Large intestine (tissue), 3 donors: ENCODE results near the gene FCER2. TPM values are rescaled to one million over a fixed set of nuclear protein-coding genes. Genes with fewer than 3 reads are reported as not detected.

Experiments
- DNase-seq, 2 donors: peaks; one replicate each; pipeline versions ENCODE4 v3.0.0 to v3.0.0-alpha.2; 2013
- H3K27ac ChIP-seq: one replicate; pipeline ENCODE4 v1.5.1; 2013; ENCODE audit warnings: low read length
- H3K27me3 ChIP-seq: 2 replicates; pipeline ENCODE4 v1.6.1; 2013; ENCODE audit warnings: low read length; ENCODE audit not compliant: control insufficient read depth, insufficient read depth
- H3K36me3 ChIP-seq: 2 replicates; pipeline ENCODE4 v1.6.1; 2013; ENCODE audit warnings: low read length; ENCODE audit not compliant: control insufficient read depth, insufficient read depth
- H3K4me1 ChIP-seq: one replicate; pipeline ENCODE4 v1.6.1; 2013; ENCODE audit warnings: low read length; ENCODE audit not compliant: control insufficient read depth, insufficient read depth
- H3K4me3 ChIP-seq: one replicate; pipeline ENCODE4 v1.5.1; 2013; ENCODE audit warnings: low read length
- H3K9me3 ChIP-seq: one replicate; pipeline ENCODE4 v1.6.1; 2013; ENCODE audit warnings: mild to moderate bottlenecking, low read depth, low read length, moderate library complexity; ENCODE audit not compliant: control insufficient read depth
- WGBS: methylation state at CpG from one replicate; pipeline ENCODE4 v1.1.5; 2013; ENCODE audit warnings: low lambda C conversion rate; ENCODE audit not compliant: insufficient coverage; 5-methylcytosine and 5-hydroxymethylcytosine counted together
- polyA plus RNA-seq: library from polyadenylated mRNA; unstranded; fragments of 120-200 nt; gene quantifications from one replicate; pipeline ENCODE4 v1.2.1, GENCODE V29; 2013

The FCER2 gene
- polyA plus RNA-seq, 1 donor: 0.28 TPM

DNA sequence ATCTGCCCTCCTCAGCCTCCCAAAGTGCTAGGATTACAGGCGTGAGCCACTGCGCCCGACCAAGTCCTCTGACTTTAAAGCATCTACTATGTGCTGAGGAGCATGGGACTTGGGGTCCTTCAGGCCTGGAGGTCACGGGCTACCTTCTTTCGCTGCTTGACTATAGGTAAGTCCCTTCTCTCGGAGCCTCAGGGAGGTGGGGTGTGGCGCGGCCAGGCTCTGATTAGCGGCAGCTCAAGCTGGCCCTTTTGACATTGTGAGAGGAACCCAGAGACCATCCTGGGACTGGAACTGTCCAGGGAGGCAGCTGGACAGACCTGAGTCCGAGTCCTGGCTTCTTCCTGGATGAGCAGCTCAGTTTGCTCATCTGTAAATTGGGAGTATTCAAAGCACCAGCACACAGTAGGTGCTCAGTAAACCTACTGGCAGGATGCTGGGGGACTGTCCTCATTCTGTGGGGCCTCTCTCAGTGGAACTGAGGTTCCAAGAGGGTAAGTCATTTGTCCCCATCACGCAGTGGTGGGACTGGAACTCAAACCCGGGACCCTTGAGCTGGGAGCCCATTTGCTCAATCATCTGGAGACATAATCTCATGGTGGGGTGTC is 780 bp downstream of the FCER2 start:
- Histone ChIP-seq H3K9me3 (no peaks in the 10 kb centered on the region), H3K27ac (no peak overlapping the region), H3K4me1 (no peaks in the 10 kb centered on the region), H3K36me3 (no peaks in the 10 kb centered on the region), H3K27me3 (peaks cover 10% of the 10 kb centered on the region), H3K4me3 (no peak overlapping the region)
- DNase-seq: no peak
- WGBS: no CpG with 5 or more reads among the region's 12 CpGs

- peaks cover 10% of the 10 kb centered on the region for H3K27me3 ChIP-seq
- H3K4me3 ChIP-seq: no peak overlapping the region
- no CpG with 5 or more reads among the region's 15 CpGs for WGBS
- H3K4me1 ChIP-seq: no peaks in the 10 kb centered on the region
- no peak overlapping the region for H3K27ac ChIP-seq
- H3K9me3 ChIP-seq: no peaks in the 10 kb centered on the region
- DNase-seq: no peak
- no peaks in the 10 kb centered on the region for H3K36me3 ChIP-seq
These were observed 2.2 kb downstream of the FCER2 start for GRCh38 chr19:7699417-7700401.

- no peak for DNase-seq
- Histone ChIP-seq H3K36me3 (no peaks in the 10 kb centered on the region), H3K4me1 (no peaks in the 10 kb centered on the region), H3K27me3 (peaks cover 10% of the 10 kb centered on the region), H3K9me3 (no peaks in the 10 kb centered on the region), H3K27ac (no peak overlapping the region), H3K4me3 (no peak overlapping the region)
- 83% methylated on average over 1 of the region's 2 CpGs for WGBS
These were observed 2.9 kb downstream of the FCER2 start for GRCh38 chr19:7699003-7699402.

- no CpG with 5 or more reads among the region's 11 CpGs for WGBS
- Histone ChIP-seq H3K9me3 (no peaks in the 10 kb centered on the region), H3K27ac (no peak overlapping the region), H3K4me3 (no peak overlapping the region), H3K4me1 (no peaks in the 10 kb centered on the region), H3K27me3 (peaks cover 10% of the 10 kb centered on the region), H3K36me3 (no peaks in the 10 kb centered on the region)
- DNase-seq: no peak
These were observed 3.3 kb downstream of the FCER2 start for GRCh38 chr19:7698583-7698982.

- H3K36me3 ChIP-seq: no peaks in the 10 kb centered on the region
- no peaks in the 10 kb centered on the region for H3K9me3 ChIP-seq
- H3K4me1 ChIP-seq: no peaks in the 10 kb centered on the region
- H3K27me3 ChIP-seq: peaks cover 10% of the 10 kb centered on the region
- DNase-seq: no peak
- H3K27ac ChIP-seq: no peak overlapping the region
- H3K4me3 ChIP-seq: no peak overlapping the region
- WGBS: no CpG with 5 or more reads among the region's 10 CpGs
These were observed 4.1 kb downstream of the FCER2 start for GRCh38 chr19:7697721-7698287.

DNA sequence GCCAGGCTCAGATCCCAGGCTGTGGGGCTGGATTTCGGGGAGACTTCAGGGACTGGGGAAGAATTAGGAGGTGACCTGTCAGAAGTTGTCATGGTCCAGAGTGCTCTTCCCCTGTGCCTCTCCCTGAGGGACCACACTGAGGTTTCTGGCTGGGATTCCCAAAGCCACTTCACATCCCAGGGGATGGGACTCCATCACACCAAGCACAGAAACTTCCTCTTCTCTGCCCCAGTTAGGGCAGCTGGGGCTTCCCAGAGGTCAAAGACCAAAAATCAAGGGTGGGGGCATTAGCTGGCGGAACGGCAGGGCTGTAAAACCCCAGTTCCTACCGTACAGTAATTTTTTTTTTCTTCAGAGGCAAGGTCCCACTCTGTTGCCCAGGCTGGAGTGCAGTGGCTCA is 7.4 kb downstream of the FCER2 start:
- no peak for DNase-seq
- no CpG with 5 or more reads among the region's 4 CpGs for WGBS
- no peaks in the 10 kb centered on the region for H3K4me1 ChIP-seq

GRCh38 chr19:7692417-7693088 is 9.4 kb downstream of the FCER2 start:
- Histone ChIP-seq H3K4me1 (no peaks in the 10 kb centered on the region), H3K36me3 (no peaks in the 10 kb centered on the region), H3K9me3 (peaks cover 4% of the 10 kb centered on the region), H3K4me3 (no peak overlapping the region), H3K27ac (no peak overlapping the region), H3K27me3 (peaks cover 24% of the 10 kb centered on the region)
- DNase-seq: no peak
- 100% methylated on average over 2 of the region's 13 CpGs for WGBS

More for the DNA sequence above, 7.4 kb downstream of the FCER2 start:
- H3K36me3 ChIP-seq: no peaks in the 10 kb centered on the region
- no peak overlapping the region for H3K4me3 ChIP-seq
- H3K27ac ChIP-seq: no peak overlapping the region
- H3K27me3 ChIP-seq: peaks cover 19% of the 10 kb centered on the region
- peaks cover 4% of the 10 kb centered on the region for H3K9me3 ChIP-seq

DNA sequence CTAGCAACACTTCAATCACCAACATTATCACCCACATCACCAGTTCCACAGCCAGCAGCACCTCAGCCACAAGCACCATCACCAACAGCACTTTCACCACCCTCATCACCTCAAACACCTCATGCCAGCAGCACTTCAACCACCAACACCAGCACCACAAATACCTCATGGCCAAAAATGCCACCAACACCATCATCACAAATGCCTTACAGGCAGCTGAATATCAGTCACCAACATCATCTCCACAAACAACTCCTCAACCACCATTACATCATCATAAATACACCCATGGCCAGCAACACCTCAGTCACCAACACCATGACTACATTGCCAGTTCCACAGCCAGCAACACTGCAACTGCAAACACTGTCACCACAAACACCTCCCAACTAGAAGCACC is 10.4 kb downstream of the FCER2 start:
- no peaks in the 10 kb centered on the region for H3K36me3 ChIP-seq
- DNase-seq: no peak
- H3K4me1 ChIP-seq: no peaks in the 10 kb centered on the region
- H3K4me3 ChIP-seq: no peak overlapping the region
- H3K9me3 ChIP-seq: peaks cover 4% of the 10 kb centered on the region
- H3K27ac ChIP-seq: no peak overlapping the region
- peaks cover 22% of the 10 kb centered on the region for H3K27me3 ChIP-seq

- Histone ChIP-seq H3K9me3 (peaks cover 4% of the 10 kb centered on the region), H3K4me1 (no peaks in the 10 kb centered on the region), H3K27me3 (peaks cover 22% of the 10 kb centered on the region), H3K4me3 (no peak overlapping the region), H3K27ac (no peak overlapping the region), H3K36me3 (no peaks in the 10 kb centered on the region)
- no CpG with 5 or more reads among the region's 8 CpGs for WGBS
- DNase-seq: no peak
These were observed 11.1 kb downstream of the FCER2 start for GRCh38 chr19:7690779-7691258.

- H3K27me3 ChIP-seq: peaks cover 22% of the 10 kb centered on the region
- H3K4me3 ChIP-seq: no peak overlapping the region
- peaks cover 4% of the 10 kb centered on the region for H3K9me3 ChIP-seq
- 40% methylated on average over 1 of the region's 23 CpGs for WGBS
- H3K27ac ChIP-seq: no peak overlapping the region
- H3K4me1 ChIP-seq: no peaks in the 10 kb centered on the region
- H3K36me3 ChIP-seq: peaks cover 2% of the 10 kb centered on the region
- DNase-seq: no peak
These were observed 12.8 kb downstream of the FCER2 start for GRCh38 chr19:7689165-7689564.
